ENCODE results near the gene KCNA3.
A peak's percentile ranks its signal among the peaks of the same experiment; 100 is the strongest.

The KCNA3 gene

DNA sequence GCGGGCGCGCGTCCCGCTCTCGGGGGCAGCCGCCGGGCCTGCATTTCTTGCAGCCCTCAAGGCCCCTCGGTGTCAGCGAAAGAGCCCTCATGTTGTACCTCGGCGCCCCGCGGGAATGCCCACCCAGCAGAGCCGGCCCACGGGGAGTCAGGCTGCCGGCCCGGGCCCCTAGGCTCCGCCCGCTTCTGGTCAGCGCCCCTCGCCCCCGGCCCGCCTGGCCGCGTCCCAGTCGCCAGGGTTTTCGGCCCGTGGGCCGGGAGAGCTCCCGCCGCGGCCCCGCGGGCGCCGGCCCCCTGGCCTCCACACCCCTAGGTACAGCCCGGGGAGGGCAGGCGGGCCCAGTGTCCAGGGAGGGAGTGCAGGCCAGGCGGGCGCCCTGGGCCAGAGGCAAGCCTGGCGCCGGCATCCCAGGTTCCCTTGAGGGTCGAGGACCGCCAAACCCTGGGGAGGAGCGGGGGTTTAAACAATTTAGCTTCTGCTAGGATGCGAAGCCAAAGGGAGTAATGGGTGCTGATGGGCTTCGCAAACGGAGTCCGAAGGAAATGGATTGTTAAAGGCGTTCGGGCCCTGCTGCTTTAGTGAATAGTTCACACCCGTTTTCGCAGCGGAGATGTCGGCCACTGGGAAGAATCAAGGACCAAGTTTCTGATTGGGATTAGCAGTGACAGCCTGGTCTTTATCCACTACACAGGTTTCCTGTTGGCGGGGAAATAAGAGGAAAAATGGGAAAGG lies 486 bp upstream of the KCNA3 start:
- Histone ChIP-seq H3K36me3 (ENCODE audit: control insufficient read depth in 2 of 2, insufficient read depth in 1 of 2, low read length in 2 of 2) (no peaks in the 10 kb centered on the region), H3K27ac (ENCODE audit: extremely low read depth, low read depth, low read length) (peak overlapping the region; percentile 74; the same call in 1 of the 2 replicates), H3K9me3 (ENCODE audit: control insufficient read depth, insufficient read depth, low read depth, low read length) (no peaks in the 10 kb centered on the region), H3K4me1 (ENCODE audit: control insufficient read depth, insufficient read depth, low read length) (peaks cover 11% of the 10 kb centered on the region), H3K4me3 (ENCODE audit: low read depth, low read length) (peak overlapping the region; percentile 52)
- ChIA-PET POLR2A (no interaction called here), CTCF (interaction anchor here (0.6 to 1.6 kb wide), 2 partner anchors 108 to 1196 kb away, joined by 3 read pairs; no protein-coding TSS in a partner anchor)
- TF ChIP-seq GLI4 (tag by site-specific recombination; IDR thresholded peaks at IDR 0.05) (no peak), ZNF202 (tag by site-specific recombination; IDR thresholded peaks at IDR 0.05; ENCODE audit: borderline replicate concordance) (no peak), ZNF792 (tag by site-specific recombination; IDR thresholded peaks at IDR 0.05) (no peak), WT1 (tag by site-specific recombination; IDR thresholded peaks at IDR 0.05) (no peak), ZNF37A (tag by site-specific recombination; IDR thresholded peaks at IDR 0.05) (no peak), IKZF3 (tag by site-specific recombination; IDR thresholded peaks at IDR 0.05) (no peak), ZNF394 (tag by site-specific recombination; IDR thresholded peaks at IDR 0.05; ENCODE audit: borderline replicate concordance) (no peak), REST (tag by site-specific recombination; IDR thresholded peaks at IDR 0.05) (no peak), KLF10 (tag by site-specific recombination; IDR thresholded peaks at IDR 0.05) (0 out of 2 replicates have a peak, but pooled peaks have one; percentile 2), ZNF707 (tag by site-specific recombination; IDR thresholded peaks at IDR 0.05) (no peak), ZNF621 (tag by site-specific recombination; IDR thresholded peaks at IDR 0.05) (no peak), ZNF148 (tag by site-specific recombination; IDR thresholded peaks at IDR 0.05; ENCODE audit: borderline replicate concordance) (no peak), ZNF626 (tag by site-specific recombination; IDR thresholded peaks at IDR 0.05) (no peak), SP7 (tag by site-specific recombination; IDR thresholded peaks at IDR 0.05) (no peak), ZBTB48 (tag by site-specific recombination; IDR thresholded peaks at IDR 0.05) (peak; percentile 6; the same call in 1 of the 2 replicates), ZNF391 (tag by site-specific recombination; IDR thresholded peaks at IDR 0.05; ENCODE audit: borderline replicate concordance, low read depth) (no peak), SP3 (tag by site-specific recombination; IDR thresholded peaks at IDR 0.05) (0 out of 2 replicates have a peak, but pooled peaks have one; percentile 7), EGR2 (tag by site-specific recombination; IDR thresholded peaks at IDR 0.05; ENCODE audit: low read depth) (0 out of 2 replicates have a peak, but pooled peaks have one; percentile 3), SCRT1 (tag by site-specific recombination; IDR thresholded peaks at IDR 0.05; ENCODE audit: borderline replicate concordance) (no peak)
- TF ChIP-seq, protein P1, sequence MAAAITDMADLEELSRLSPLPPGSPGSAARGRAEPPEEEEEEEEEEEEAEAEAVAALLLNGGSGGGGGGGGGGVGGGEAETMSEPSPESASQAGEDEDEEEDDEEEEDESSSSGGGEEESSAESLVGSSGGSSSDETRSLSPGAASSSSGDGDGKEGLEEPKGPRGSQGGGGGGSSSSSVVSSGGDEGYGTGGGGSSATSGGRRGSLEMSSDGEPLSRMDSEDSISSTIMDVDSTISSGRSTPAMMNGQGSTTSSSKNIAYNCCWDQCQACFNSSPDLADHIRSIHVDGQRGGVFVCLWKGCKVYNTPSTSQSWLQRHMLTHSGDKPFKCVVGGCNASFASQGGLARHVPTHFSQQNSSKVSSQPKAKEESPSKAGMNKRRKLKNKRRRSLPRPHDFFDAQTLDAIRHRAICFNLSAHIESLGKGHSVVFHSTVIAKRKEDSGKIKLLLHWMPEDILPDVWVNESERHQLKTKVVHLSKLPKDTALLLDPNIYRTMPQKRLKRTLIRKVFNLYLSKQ (tag by site-specific recombination; IDR thresholded peaks at IDR 0.05; ENCODE audit: borderline replicate concordance) = no peak
- TF ChIP-seq, protein P2, sequence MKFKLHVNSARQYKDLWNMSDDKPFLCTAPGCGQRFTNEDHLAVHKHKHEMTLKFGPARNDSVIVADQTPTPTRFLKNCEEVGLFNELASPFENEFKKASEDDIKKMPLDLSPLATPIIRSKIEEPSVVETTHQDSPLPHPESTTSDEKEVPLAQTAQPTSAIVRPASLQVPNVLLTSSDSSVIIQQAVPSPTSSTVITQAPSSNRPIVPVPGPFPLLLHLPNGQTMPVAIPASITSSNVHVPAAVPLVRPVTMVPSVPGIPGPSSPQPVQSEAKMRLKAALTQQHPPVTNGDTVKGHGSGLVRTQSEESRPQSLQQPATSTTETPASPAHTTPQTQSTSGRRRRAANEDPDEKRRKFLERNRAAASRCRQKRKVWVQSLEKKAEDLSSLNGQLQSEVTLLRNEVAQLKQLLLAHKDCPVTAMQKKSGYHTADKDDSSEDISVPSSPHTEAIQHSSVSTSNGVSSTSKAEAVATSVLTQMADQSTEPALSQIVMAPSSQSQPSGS (tag by site-specific recombination; IDR thresholded peaks at IDR 0.05; ENCODE audit: low read depth) = no peak
- TF ChIP-seq, protein P3, sequence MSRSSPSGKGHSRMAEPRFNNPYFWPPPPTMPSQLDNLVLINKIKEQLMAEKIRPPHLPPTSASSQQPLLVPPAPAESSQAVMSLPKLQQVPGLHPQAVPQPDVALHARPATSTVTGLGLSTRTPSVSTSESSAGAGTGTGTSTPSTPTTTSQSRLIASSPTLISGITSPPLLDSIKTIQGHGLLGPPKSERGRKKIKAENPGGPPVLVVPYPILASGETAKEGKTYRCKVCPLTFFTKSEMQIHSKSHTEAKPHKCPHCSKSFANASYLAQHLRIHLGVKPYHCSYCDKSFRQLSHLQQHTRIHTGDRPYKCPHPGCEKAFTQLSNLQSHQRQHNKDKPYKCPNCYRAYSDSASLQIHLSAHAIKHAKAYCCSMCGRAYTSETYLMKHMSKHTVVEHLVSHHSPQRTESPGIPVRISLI (tag by site-specific recombination; IDR thresholded peaks at IDR 0.05) = no peak
